Raji (cell line): ENCODE measurements around the gene TMEM121B.

Experiments used
- POLR2A ChIP-seq: IDR thresholded peaks from 2 replicates; pipeline ENCODE4 v1.6.1; 2011; ENCODE audit warnings: low read depth, low read length, control low read depth; ENCODE audit not compliant: insufficient read depth

TMEM121B gene

DNA sequence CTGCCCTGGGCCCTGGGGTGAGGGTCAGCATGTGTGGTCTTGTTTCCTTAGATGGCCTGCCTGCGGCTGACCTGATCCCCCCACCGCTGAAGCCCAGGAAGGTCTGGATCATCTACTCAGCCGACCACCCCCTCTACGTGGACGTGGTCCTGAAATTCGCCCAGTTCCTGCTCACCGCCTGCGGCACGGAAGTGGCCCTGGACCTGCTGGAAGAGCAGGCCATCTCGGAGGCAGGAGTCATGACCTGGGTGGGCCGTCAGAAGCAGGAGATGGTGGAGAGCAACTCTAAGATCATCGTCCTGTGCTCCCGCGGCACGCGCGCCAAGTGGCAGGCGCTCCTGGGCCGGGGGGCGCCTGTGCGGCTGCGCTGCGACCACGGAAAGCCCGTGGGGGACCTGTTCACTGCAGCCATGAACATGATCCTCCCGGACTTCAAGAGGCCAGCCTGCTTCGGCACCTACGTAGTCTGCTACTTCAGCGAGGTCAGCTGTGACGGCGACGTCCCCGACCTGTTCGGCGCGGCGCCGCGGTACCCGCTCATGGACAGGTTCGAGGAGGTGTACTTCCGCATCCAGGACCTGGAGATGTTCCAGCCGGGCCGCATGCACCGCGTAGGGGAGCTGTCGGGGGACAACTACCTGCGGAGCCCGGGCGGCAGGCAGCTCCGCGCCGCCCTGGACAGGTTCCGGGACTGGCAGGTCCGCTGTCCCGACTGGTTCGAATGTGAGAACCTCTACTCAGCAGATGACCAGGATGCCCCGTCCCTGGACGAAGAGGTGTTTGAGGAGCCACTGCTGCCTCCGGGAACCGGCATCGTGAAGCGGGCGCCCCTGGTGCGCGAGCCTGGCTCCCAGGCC lies 12.7 kb downstream of the TMEM121B start:
- no peak for TF ChIP-seq POLR2A

- no peak for TF ChIP-seq POLR2A
Measured at GRCh38 chr22:17107547-17107810, 13.7 kb downstream of the TMEM121B start.

DNA sequence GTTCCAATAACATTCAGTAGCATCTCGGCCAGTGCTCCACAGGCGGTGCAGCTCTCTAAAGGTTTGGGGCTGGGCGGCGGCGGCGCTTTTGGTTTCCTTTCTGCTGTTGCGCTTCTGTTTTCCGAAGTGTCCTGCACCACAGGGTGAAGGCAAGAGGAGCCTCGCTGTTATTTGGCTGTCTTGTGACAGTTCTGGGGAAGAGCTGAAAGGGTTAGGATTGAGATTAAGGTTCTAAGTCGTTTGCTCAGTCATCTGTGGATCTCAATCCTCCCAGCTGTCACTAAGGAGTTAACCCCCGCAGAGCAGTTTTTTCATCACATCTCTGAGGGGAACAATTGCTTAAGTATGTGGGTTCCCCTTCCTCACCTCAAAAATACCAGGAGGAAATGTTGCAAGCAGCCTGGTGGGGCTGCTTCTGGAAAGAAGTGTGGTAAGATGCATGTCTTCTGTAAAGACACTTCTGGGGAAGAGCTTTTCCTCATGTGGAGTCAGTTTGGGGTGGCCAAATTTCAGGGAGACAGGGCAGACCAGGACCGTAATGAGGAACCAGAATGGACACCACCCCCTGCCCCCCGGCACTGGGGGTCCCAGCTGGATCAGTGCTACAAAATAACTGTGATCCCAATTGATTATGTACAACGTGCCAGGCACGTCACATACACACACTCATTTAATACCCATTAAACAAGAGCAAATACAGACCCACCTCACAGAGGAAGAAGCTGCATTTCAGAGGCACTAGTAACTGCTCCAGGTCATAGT lies 14.2 kb downstream of the TMEM121B start:
- no peak for TF ChIP-seq POLR2A

DNA sequence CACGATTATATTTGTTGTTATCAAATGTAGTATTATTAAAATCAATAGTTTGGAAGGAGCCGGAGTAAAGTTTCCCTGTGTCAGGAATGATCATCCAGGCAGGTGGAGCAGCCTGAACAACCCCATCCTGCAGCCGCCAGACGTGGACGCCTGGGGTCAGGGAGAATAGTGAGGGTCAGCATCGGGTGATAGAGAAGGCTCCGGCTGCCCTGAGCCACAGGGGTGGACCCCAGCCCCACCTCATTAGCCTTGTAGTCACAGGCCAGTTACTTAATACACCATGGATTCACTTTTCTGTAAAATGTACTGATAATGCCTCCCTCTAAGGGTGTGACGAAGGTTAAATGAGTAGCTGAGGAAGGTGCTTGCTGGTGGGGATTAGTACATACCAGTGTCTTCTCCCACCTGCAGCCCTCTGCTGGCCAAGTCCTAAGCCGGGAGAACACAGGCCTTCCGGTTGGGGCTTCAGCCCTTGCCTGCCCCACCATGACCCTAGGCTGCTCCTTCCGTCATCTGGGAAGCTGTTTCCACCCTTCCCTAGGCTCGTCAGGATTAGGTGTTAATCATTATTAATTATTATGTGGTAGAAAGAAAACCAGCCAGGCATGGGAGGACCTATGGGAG lies 14.9 kb downstream of the TMEM121B start:
- no peak for TF ChIP-seq POLR2A

GRCh38 chr22:17105143-17106129 lies 15.7 kb downstream of the TMEM121B start:
- no peak for TF ChIP-seq POLR2A

DNA sequence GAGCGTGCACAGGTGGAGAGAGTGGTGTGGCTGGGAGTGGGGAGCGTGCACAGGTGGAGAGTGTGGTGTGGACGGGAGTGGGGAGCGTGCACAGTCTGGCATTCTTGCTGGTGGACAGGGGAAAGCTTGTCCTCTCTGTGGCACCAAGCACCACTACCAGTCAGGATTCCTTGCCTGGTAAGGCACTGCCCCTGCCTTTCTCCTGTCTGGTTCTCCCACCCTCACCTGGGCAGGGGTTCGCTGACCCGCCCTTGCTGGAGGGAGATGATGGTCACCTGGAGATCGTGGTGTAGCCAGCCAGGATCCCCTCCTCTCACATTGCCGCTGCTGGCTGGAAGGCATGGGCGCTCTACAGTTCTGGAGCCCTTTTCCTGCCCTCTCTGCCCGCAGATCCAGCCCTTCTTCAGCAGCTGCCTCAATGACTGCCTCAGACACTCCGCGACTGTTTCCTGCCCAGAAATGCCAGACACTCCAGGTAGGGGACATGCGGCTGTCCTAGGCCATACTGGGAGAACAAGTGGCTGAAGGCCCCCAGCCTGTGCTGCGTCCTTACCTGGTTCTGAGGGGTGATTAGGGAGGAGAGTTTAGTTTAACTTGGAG lies 16.7 kb downstream of the TMEM121B start:
- TF ChIP-seq POLR2A: no peak

DNA sequence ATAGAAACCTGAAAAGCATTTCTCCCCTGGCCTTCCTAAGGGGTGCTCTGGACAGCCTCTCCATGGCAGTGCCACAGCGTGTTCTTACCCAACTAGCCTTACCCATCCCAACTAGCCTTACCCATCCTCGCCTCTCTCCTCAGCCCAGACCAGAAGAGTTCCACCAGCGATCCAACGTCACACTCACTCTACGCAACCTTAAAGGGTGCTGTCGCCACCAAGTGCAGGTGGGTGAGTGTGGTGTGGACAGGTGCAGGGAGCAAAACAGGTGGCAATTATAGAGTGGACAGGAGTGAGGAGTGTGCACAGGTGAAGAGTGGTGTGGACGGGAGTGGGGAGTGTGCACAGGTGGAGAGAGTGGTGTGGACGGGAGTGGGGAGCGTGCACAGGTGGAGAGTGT lies 17.8 kb downstream of the TMEM121B start:
- TF ChIP-seq POLR2A: no peak

- TF ChIP-seq POLR2A: no peak
Measured at GRCh38 chr22:17102297-17102667, 18.9 kb downstream of the TMEM121B start.

- TF ChIP-seq POLR2A: no peak
Measured at GRCh38 chr22:17101475-17102296, 19.5 kb downstream of the TMEM121B start.

DNA sequence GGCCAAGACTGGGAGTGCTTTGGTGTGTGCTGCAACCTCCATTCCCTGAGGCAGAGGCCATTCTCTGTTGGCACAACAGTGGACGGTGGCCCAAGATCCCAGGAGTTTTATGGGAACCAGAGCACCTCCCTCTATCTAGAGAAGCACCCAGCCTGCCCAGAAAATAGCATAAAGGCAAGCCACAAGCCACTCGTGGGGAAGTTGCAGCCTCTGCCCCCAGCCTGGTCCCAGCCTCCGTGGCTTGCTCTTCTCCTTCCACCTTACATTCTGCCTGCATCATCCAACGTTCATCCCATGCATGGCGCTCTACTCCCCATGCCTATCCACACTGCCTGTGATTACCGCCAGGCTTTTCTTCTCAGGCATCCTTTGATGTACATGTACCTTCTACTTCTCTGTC lies 20.5 kb downstream of the TMEM121B start:
- TF ChIP-seq POLR2A: no peak

- no peak for TF ChIP-seq POLR2A
Measured at GRCh38 chr22:17098379-17098819, 22.8 kb downstream of the TMEM121B start.

DNA sequence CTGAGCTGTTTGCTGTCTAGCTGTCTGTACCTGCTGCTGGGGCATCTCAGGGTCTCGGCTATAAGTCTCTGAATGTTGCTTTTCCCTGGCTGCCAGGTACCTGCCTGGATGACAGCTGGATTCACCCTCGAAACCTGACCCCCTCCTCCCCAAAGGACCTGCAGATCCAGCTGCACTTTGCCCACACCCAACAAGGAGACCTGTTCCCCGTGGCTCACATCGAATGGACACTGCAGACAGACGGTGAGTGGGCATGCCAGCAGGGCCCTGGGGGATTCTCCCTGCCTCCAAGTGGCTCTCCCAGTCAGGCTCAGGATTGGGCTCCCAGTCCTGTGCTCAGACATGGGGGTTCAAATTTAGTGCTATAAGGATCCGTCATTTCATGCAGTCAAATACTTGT lies 23.5 kb downstream of the TMEM121B start:
- TF ChIP-seq POLR2A: no peak

GRCh38 chr22:17097062-17097461 lies 24.1 kb downstream of the TMEM121B start:
- TF ChIP-seq POLR2A: no peak

DNA sequence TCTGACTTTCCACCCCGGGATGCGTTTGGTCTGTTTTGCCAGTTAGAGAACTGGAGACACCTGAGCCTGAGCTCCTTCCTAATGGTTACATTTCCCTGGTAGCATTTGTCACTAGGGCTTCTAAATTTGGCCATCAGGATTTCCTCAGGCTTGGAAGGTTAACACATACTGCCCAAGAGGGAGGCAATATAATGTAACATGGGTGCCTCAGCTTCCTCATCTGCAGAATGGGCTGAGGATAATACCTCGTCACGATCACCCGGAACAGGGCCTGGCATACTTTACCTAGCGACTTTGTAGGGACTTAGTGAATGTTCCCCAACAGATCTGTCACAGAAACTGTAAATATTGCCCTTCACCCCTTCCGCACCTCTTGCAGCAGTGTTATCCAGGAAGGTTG lies 25.1 kb downstream of the TMEM121B start:
- no peak for TF ChIP-seq POLR2A
